Osteocyte (in vitro differentiated cells): Measurements from ENCODE around the gene MROH2A. TPM values are rescaled to one million over a fixed set of nuclear protein-coding genes. Genes with fewer than 3 reads are reported as not detected.

Source experiments
- DNase-seq: peaks from one replicate; pipeline ENCODE4 v3.0.0; 2021; ENCODE audit warnings: mixed read lengths; ENCODE audit not compliant: unreplicated experiment; ENCODE audit errors: extremely low spot score
- H3K27ac Mint-ChIP-seq: one replicate; pipeline ENCODE4 v1.8.0; 2021; ENCODE audit warnings: mild to moderate bottlenecking, mixed read lengths; ENCODE audit not compliant: unreplicated experiment
- H3K27me3 Mint-ChIP-seq: one replicate; pipeline ENCODE4 v1.8.0; 2021; ENCODE audit warnings: mixed read lengths; ENCODE audit not compliant: unreplicated experiment
- H3K36me3 Mint-ChIP-seq: one replicate; pipeline ENCODE4 v1.8.0; 2021; ENCODE audit warnings: mixed read lengths; ENCODE audit not compliant: unreplicated experiment
- H3K4me1 Mint-ChIP-seq: one replicate; pipeline ENCODE4 v1.8.0; 2021; ENCODE audit warnings: mixed read lengths; ENCODE audit not compliant: unreplicated experiment
- H3K4me3 Mint-ChIP-seq: one replicate; pipeline ENCODE4 v1.8.0; 2021; ENCODE audit warnings: mild to moderate bottlenecking, moderate library complexity, mixed read lengths; ENCODE audit not compliant: unreplicated experiment
- H3K9me3 Mint-ChIP-seq: one replicate; pipeline ENCODE4 v1.8.0; 2021; ENCODE audit warnings: mixed read lengths; ENCODE audit not compliant: unreplicated experiment
- CTCF ChIP-seq: fragments of 200-600 bp; sonication (generic); IDR thresholded peaks from 2 replicates; pipeline ENCODE4 v1.5.0; 2021; ENCODE audit warnings: antibody characterized with exemption, mild to moderate bottlenecking, moderate library complexity
- total RNA-seq: library from RNA; stranded (reverse); gene quantifications from 2 replicates; pipeline ENCODE4 v1.2.1, GENCODE V29; 2021

MROH2A gene
- total RNA-seq, 1 donor from 2014 or later: not detected

GRCh38 chr2:233817995-233818638 lies 40.0 kb downstream of the MROH2A start:
- no peak for TF ChIP-seq CTCF
- DNase-seq: no peak
- Mint-ChIP-seq H3K4me3 (no peak overlapping the region), H3K4me1 (peaks cover 19% of the 10 kb centered on the region), H3K27ac (no peak overlapping the region), H3K27me3 (peaks cover 4% of the 10 kb centered on the region), H3K36me3 (no peaks in the 10 kb centered on the region), H3K9me3 (no peaks in the 10 kb centered on the region)

- Mint-ChIP-seq H3K4me1 (peaks cover 19% of the 10 kb centered on the region), H3K36me3 (no peaks in the 10 kb centered on the region), H3K9me3 (no peaks in the 10 kb centered on the region), H3K27me3 (peaks cover 4% of the 10 kb centered on the region), H3K27ac (no peak overlapping the region), H3K4me3 (no peak overlapping the region)
- no peak for TF ChIP-seq CTCF
- DNase-seq: no peak
Observed at GRCh38 chr2:233818639-233819621, 40.8 kb downstream of the MROH2A start.

- no peaks in the 10 kb centered on the region for H3K9me3 Mint-ChIP-seq
- no peak for TF ChIP-seq CTCF
- no peaks in the 10 kb centered on the region for H3K36me3 Mint-ChIP-seq
- peaks cover 19% of the 10 kb centered on the region for H3K4me1 Mint-ChIP-seq
- H3K27me3 Mint-ChIP-seq: peaks cover 4% of the 10 kb centered on the region
- H3K27ac Mint-ChIP-seq: no peak overlapping the region
- H3K4me3 Mint-ChIP-seq: no peak overlapping the region
- no peak for DNase-seq
Observed at GRCh38 chr2:233819884-233820773, 42.0 kb downstream of the MROH2A start.

- Mint-ChIP-seq H3K36me3 (no peaks in the 10 kb centered on the region), H3K4me1 (peaks cover 19% of the 10 kb centered on the region), H3K27ac (no peak overlapping the region), H3K4me3 (no peak overlapping the region), H3K9me3 (no peaks in the 10 kb centered on the region), H3K27me3 (peaks cover 8% of the 10 kb centered on the region)
- peak; percentile 38 for DNase-seq
- TF ChIP-seq CTCF: no peak
Observed at GRCh38 chr2:233820774-233821105, 42.6 kb downstream of the MROH2A start.
